GM12892 (cell line): ENCODE measurements around the gene ARFGEF3.

Experiments
- POLR2A ChIP-seq: IDR thresholded peaks from 2 replicates; pipeline ENCODE4 v1.6.1; 2011; ENCODE audit warnings: low read depth, low read length, control low read depth
- TAF1 ChIP-seq: IDR thresholded peaks from 2 replicates; pipeline ENCODE4 v1.6.1; 2011; ENCODE audit warnings: low read depth, mild to moderate bottlenecking, control low read depth, low read length, borderline replicate concordance

GRCh38 chr6:138242987-138243592 is 81.4 kb downstream of the ARFGEF3 start:
- TF ChIP-seq POLR2A (no peak), TAF1 (no peak)
